GM18505 (cell line): ENCODE data around the gene FAM107B.

Experiments used
- ATAC-seq: cut with Tn5 transposase; IDR thresholded peaks from one replicate; pipeline ENCODE4 v1.9.1; 2021; ENCODE audit not compliant: unreplicated experiment
- POLR2A ChIP-seq: IDR thresholded peaks from 4 replicates; pipeline ENCODE4 v1.6.1; 2011; ENCODE audit warnings: borderline replicate concordance; ENCODE audit not compliant: insufficient read depth, insufficient read length; ENCODE audit errors: extremely low read depth

The FAM107B gene

DNA sequence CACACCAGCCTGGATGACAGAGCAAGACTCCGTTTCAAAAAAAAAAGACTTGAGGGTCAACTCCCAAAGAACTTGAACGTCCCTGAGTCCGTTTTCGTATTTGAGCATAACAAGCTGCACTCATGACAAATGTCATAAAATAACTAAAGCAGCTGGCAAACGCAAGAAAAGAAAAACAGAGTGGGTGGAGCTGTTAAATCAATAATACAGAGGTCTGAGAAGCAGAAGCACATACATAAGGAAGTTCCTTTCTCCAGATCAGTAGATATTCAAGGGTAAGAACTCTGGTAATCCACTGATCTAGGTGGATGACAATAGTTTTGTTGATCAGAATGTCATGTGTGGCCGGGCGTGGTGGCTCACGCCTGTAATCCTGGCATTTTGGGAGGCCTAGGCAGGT, 150.1 kb downstream of the FAM107B start:
- no peak for TF ChIP-seq POLR2A
- ATAC-seq, result no peak

DNA sequence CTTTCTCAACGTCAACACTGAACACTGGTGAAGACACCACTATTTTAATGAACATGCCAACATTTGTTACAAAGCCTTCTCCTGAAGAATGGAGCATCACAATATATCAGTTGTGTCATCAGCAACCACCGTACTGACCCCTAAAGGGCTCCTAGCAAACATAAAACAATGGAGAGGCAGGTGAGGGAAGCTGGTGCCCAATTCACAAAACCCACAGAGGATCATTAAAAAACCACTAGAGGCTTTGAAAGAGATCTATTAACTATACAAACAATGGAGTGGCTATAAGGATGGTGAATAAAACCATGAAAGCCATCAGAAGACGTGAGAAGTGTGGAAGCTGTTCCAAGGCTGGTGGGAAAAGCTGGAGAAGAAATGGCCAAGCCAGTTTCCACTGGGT, 150.8 kb downstream of the FAM107B start:
- no peak for ATAC-seq
- TF ChIP-seq POLR2A, result no peak

DNA sequence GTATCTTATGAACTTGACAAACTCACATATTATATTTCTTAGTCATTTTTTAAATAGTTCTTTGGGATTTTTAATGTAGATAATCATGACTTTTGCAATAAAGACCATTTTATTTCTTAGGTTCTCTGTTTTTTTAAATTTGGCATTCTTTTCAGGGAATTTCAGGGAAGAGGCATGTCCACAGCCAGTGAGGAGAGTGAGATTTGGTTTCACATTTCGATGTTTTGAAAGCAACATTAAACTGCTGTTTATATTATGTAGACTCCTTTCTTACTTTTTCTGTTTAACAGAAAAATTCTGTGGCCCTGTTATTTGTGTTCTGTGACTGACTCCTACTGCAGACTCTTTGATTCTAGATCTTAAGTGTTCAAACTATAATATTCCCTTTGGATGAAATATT, 153.7 kb downstream of the FAM107B start:
- ATAC-seq, result no peak

DNA sequence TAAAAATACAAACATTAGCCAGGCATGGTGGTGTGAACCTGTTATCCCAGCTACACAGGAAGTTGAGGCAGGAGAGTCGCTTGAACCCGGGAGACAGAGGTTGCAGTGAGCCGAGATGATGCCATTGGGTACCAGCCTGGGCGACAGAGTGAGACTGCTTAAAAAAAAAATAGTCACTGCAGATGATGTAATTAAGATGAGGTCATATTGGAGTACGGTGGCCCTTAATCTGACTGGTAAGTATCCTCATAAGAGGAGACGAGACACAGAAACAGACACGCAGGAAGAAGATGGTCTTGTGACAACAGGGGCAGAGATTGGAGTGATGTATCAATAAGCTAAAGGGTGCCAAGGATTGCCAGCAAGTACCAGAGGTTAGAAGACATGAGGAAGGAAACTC, 156.0 kb downstream of the FAM107B start:
- no peak for TF ChIP-seq POLR2A
- no peak for ATAC-seq

More for the DNA sequence above, 153.7 kb downstream of the FAM107B start:
- no peak for TF ChIP-seq POLR2A

- TF ChIP-seq POLR2A, result no peak
- ATAC-seq, result no peak
Observed at GRCh38 chr10:14617852-14618251, 156.8 kb downstream of the FAM107B start.

- TF ChIP-seq POLR2A, result no peak
- no peak for ATAC-seq
Observed at GRCh38 chr10:14616955-14617730, 157.6 kb downstream of the FAM107B start.

GRCh38 chr10:14616465-14616864, 158.2 kb downstream of the FAM107B start:
- no peak for TF ChIP-seq POLR2A
- no peak for ATAC-seq

DNA sequence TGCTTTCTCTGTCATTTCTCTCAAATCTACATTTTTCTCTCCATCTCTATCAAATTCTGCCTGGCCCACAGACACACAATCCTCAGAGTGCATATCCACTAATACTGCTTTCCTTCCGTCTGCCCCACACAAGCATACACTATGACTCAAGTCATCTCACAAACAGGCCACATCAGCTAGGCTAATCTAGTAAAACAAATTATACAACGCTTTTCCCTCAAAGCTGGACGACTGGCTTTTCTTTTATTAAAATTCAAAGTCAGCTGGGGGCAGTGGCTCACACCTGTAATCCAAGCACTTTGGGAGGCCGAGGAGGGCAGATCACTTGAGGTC, 161.1 kb downstream of the FAM107B start:
- ATAC-seq, result no peak
- TF ChIP-seq POLR2A, result no peak

DNA sequence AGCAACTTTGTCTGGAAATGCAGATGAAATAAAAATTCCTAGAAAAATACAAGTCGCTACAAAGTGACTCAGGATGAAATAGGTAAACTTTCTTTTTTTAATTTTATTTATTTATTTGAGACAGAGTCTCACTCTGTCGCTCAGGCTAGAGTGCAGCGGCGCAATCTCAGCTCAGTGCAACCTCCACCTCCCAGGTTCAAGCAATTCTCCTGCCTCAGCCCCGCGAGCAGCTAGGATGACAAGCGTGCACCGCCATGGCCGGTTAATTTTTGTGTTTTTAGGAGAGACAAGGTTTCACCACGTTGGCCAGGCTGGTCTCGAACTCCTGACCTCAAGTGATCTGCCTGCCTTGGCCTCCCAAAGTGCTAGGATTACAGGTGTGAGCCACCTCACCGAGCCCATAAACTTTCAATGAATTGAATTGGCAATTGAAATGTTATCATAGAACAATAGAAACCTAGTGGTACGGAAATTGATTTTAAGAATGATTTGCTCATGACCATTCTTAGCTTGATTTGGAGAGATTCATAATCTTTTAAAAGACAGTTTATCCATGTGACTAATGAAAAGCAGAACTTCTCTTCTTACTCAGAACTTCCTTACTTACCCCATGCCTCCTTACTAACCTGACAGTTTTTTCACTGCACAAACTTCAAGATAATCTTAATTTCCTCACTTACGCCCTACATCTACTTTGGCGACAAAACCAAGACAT, 161.7 kb downstream of the FAM107B start:
- TF ChIP-seq POLR2A, result no peak
- ATAC-seq, result no peak

GRCh38 chr10:14611968-14612693, 162.6 kb downstream of the FAM107B start:
- TF ChIP-seq POLR2A, result no peak
- ATAC-seq, result no peak

- ATAC-seq, result no peak
- TF ChIP-seq POLR2A, result no peak
Observed at GRCh38 chr10:14609178-14609577, 165.5 kb downstream of the FAM107B start.

- ATAC-seq, result peak; percentile 35
- TF ChIP-seq POLR2A, result no peak
Observed at GRCh38 chr10:14608381-14609001, 166.2 kb downstream of the FAM107B start.

DNA sequence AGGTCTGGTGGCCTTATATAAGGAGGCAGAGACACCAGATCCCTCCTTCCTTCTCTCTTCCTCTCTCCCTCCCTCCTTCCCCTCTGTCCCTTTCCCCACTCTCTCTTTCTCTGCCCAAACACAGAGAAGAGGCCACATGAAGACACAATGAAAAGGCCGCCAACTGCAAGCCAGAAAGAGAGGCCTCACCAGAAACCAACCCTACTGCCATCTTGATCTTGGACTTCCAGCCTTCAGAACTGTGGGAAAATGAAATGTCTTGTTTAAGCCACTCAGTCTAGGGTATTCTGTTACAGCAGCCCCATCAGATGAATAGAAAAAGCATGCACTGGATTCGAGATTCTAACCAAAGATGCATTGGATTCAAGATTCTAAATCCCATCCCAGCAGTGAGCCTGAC, 168.1 kb downstream of the FAM107B start:
- ATAC-seq, result no peak
- TF ChIP-seq POLR2A, result no peak
